Cardiac muscle cell (in vitro differentiated cells and primary cell): ENCODE measurements around the gene CST3. TPM values are rescaled to one million over a fixed set of nuclear protein-coding genes. Genes with fewer than 3 reads are reported as not detected.

ENCODE experiments used
- polyA plus RNA-seq: library from polyadenylated mRNA; unstranded; fragments of >200 nt; fragmentation: Nextera tagmentation; extraction: Ambion mirVana; gene quantifications from 2 replicates; pipeline ENCODE4 v1.2.1, GENCODE V29; 2016
- total RNA-seq: library from RNA; depleted of rRNA; stranded (reverse); fragments of >200 nt; gene quantifications from 2 replicates; pipeline ENCODE4 v1.2.3, GENCODE V29; 2016

CST3 gene
- total and polyA plus RNA-seq, 2 experiments from 2014 or later, result 214 to 256 TPM

Other genes with a start within 250 kb of the CST3 start
- 10.0 and 16.6 TPM in 2 replicates for gene NAPB, start 216.5 kb downstream of the CST3 start, total RNA-seq
- gene NAPB, start 216.5 kb downstream of the CST3 start, polyA plus RNA-seq, result 12.9 and 27.2 TPM in 2 replicates
- not detected in 2 replicates for gene CSTL1, start 198.3 kb downstream of the CST3 start, total RNA-seq
- not detected in 2 replicates for gene CSTL1, start 198.3 kb downstream of the CST3 start, polyA plus RNA-seq
- gene CST11, start 185.1 kb downstream of the CST3 start, total RNA-seq, result not detected in 2 replicates
- not detected in 2 replicates for gene CST11, start 185.1 kb downstream of the CST3 start, polyA plus RNA-seq
- not detected in 2 replicates for gene CST8, start 146.8 kb downstream of the CST3 start, total RNA-seq
- gene CST8, start 146.8 kb downstream of the CST3 start, polyA plus RNA-seq, result not detected in 2 replicates
- not detected in 2 replicates for gene CST9L, start 69.5 kb downstream of the CST3 start, total RNA-seq
- not detected in 2 replicates for gene CST9L, start 69.5 kb downstream of the CST3 start, polyA plus RNA-seq
- gene CST9, start 32.0 kb downstream of the CST3 start, total RNA-seq, result not detected in 2 replicates
- not detected in 2 replicates for gene CST9, start 32.0 kb downstream of the CST3 start, polyA plus RNA-seq
- not detected in 2 replicates for gene CST4, start 51.1 kb upstream of the CST3 start, total RNA-seq
- gene CST4, start 51.1 kb upstream of the CST3 start, polyA plus RNA-seq, result not detected in 2 replicates
- gene CST1, start 113.0 kb upstream of the CST3 start, total RNA-seq, result 0.39 and 1.2 TPM in 2 replicates
- not detected in 2 replicates for gene CST1, start 113.0 kb upstream of the CST3 start, polyA plus RNA-seq
- not detected in 2 replicates for gene CST2, start 188.8 kb upstream of the CST3 start, total RNA-seq
- not detected in 2 replicates for gene CST2, start 188.8 kb upstream of the CST3 start, polyA plus RNA-seq
- not detected in 2 replicates for gene CST5, start 241.8 kb upstream of the CST3 start, total RNA-seq
- 0.56 TPM in 1 of 2 replicates, not detected in the other for gene CST5, start 241.8 kb upstream of the CST3 start, polyA plus RNA-seq